CD4-positive, alpha-beta T cell (primary cell): ENCODE data around the gene ANXA10. TPM values are rescaled to one million over a fixed set of nuclear protein-coding genes. Genes with fewer than 3 reads are reported as not detected.

ENCODE experiments used
- ATAC-seq: fragments of 200-7000 bp; cut with Tn5 transposase; one replicate; pipeline ENCODE4 v1.10.0; 2022; ENCODE audit warnings: mild to moderate bottlenecking; ENCODE audit not compliant: poor library complexity
- CTCF ChIA-PET: fragments of 350-600 bp; sonication (Branson Sonifier 250); formaldehyde crosslinking; loops from one replicate; lab custom pipeline; 2021; ENCODE audit warnings: antibody characterized with exemption, inconsistent platforms; lab: Charles Lee
- POLR2A ChIA-PET: fragments of 350-600 bp; sonication (Branson Sonifier 250); formaldehyde crosslinking; loops from one replicate; lab custom pipeline; 2021; ENCODE audit warnings: antibody characterized with exemption, inconsistent platforms; lab: Charles Lee
- DNase-seq, 14 experiments: peaks; one replicate each; pipeline ENCODE4 v3.0.0-alpha.2; 2013 to 2020; ENCODE audit warnings: mixed read lengths in 2 of 14
- H3K27ac ChIP-seq, 2 donors: one replicate each; pipeline versions ENCODE4 v1.5.1 to v1.7.0; 2013; ENCODE audit warnings: low read length in 2 of 2, low read depth in 1 of 2, mild to moderate bottlenecking in 1 of 2
- H3K27me3 ChIP-seq, 2 experiments: 1 replicate in 1 of 2; 2 replicates in 1 of 2; pipeline versions ENCODE4 v1.6.1 to v1.7.0; 2013; ENCODE audit warnings: low read length in 2 of 2, control low read depth in 1 of 2, mild to moderate bottlenecking in 1 of 2, moderate library complexity in 1 of 2; ENCODE audit not compliant: insufficient read depth in 2 of 2, control insufficient read depth in 1 of 2
- H3K36me3 ChIP-seq: one replicate; pipeline ENCODE4 v1.6.1; 2013; ENCODE audit warnings: low read length, control low read depth; ENCODE audit not compliant: insufficient read depth
- H3K4me1 ChIP-seq: one replicate; pipeline ENCODE4 v1.6.1; 2013; ENCODE audit warnings: low read length, control low read depth; ENCODE audit not compliant: insufficient read depth
- H3K4me3 ChIP-seq: one replicate; pipeline ENCODE4 v1.5.1; 2013; ENCODE audit warnings: mild to moderate bottlenecking, low read length, moderate library complexity
- H3K9me3 ChIP-seq, 2 experiments: 1 replicate in 1 of 2; 2 replicates in 1 of 2; pipeline versions ENCODE4 v1.6.1 to v1.7.0; 2013; ENCODE audit warnings: low read length in 2 of 2, mild to moderate bottlenecking in 2 of 2, control low read depth in 1 of 2, moderate library complexity in 1 of 2; ENCODE audit not compliant: control insufficient read depth in 1 of 2, insufficient read depth in 1 of 2
- H3K27ac Mint-ChIP-seq: one replicate; pipeline ENCODE4 v1.8.0; 2020; ENCODE audit warnings: mixed read lengths
- H3K27me3 Mint-ChIP-seq: one replicate; pipeline ENCODE4 v1.8.0; 2021; ENCODE audit warnings: mixed read lengths
- H3K36me3 Mint-ChIP-seq: one replicate; pipeline ENCODE4 v1.8.0; 2021; ENCODE audit warnings: low read depth, mixed read lengths
- H3K4me1 Mint-ChIP-seq: one replicate; pipeline ENCODE4 v1.8.0; 2021; ENCODE audit warnings: low read depth, mixed read lengths
- H3K4me3 Mint-ChIP-seq: one replicate; pipeline ENCODE4 v1.8.0; 2020; ENCODE audit warnings: mild to moderate bottlenecking, mixed read lengths
- H3K9me3 Mint-ChIP-seq: one replicate; pipeline ENCODE4 v1.8.0; 2020; ENCODE audit warnings: mixed read lengths
- CTCF ChIP-seq: fragments of 200-600 bp; IDR thresholded peaks from one replicate; pipeline ENCODE4 v1.8.0; 2022; ENCODE audit warnings: antibody characterized with exemption, mild to moderate bottlenecking
- intact Hi-C, 2 experiments: fragments of 100-400 bp; cut with DNase I in 1 of 2; cut with micrococcal nuclease in 1 of 2; formaldehyde crosslinking; loops; one replicate each; pipeline versions ENCODE4 v1.15.1 to v1.9.0; 2023 to 2025; cut with DNase I, micrococcal nuclease
- total RNA-seq, 174 experiments: library from RNA in 2 of 174; stranded (reverse) in 2 of 174; gene quantifications; one replicate each; pipeline ENCODE4 v1.2.3 and lab custom pipeline; 2021 to 2026

The ANXA10 gene
- total RNA-seq, 2 experiments from 2014 or later: not detected

DNA sequence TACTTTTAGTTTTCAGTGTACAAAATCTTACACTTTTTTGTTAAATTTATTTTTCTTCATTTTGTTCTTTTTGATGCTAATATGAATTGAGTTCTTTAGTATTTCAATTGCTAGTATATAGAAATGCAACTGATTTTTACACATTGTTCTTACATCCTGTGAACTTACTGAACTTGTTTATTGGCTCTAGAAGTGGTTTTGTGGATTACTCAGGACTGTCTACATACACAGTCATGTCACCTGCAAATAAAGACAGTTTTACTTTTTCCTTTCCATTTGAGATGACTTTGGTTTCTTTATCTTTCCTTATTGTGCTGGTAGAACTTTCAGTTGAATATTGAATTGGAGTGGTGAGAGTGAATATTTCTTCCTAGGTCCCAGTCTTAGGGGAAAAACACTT lies 40.8 kb upstream of the ANXA10 start:
- POLR2A ChIA-PET: no interaction called here
- H3K27me3 ChIP-seq: no peaks in the 10 kb centered on the region
- CTCF ChIA-PET: no interaction called here
- no peak overlapping the region for H3K4me3 ChIP-seq
- Mint-ChIP-seq H3K27ac (no peak overlapping the region), H3K36me3 (no peaks in the 10 kb centered on the region), H3K27me3 (no peaks in the 10 kb centered on the region), H3K9me3 (peaks cover 5% of the 10 kb centered on the region), H3K4me3 (no peak overlapping the region), H3K4me1 (no peaks in the 10 kb centered on the region)
- H3K9me3 ChIP-seq: peaks cover 0 to 5% of the 10 kb centered on the region in 2 experiments
- TF ChIP-seq CTCF: no peak
- ATAC-seq (no peak), DNase-seq (no peak)
- H3K27ac ChIP-seq: no peak overlapping the region
- intact Hi-C loops: no loop called here
- no peaks in the 10 kb centered on the region for H3K4me1 ChIP-seq
- H3K36me3 ChIP-seq: no peaks in the 10 kb centered on the region

GRCh38 chr4:168057412-168057811 lies 34.9 kb upstream of the ANXA10 start:
- no peaks in the 10 kb centered on the region for H3K36me3 Mint-ChIP-seq
- intact Hi-C loops: no loop called here

GRCh38 chr4:168059251-168059650 lies 33.1 kb upstream of the ANXA10 start:
- Mint-ChIP-seq H3K36me3 (no peaks in the 10 kb centered on the region), H3K27ac (no peak overlapping the region), H3K9me3 (no peaks in the 10 kb centered on the region), H3K4me1 (no peaks in the 10 kb centered on the region), H3K27me3 (peaks cover 6% of the 10 kb centered on the region), H3K4me3 (no peak overlapping the region)
- Histone ChIP-seq H3K9me3 (no peaks in the 10 kb centered on the region), H3K36me3 (no peaks in the 10 kb centered on the region), H3K27me3 (no peaks in the 10 kb centered on the region), H3K4me1 (no peaks in the 10 kb centered on the region), H3K4me3 (no peak overlapping the region), H3K27ac (no peak overlapping the region)
- intact Hi-C loops: no loop called here
- ATAC-seq: no peak
- no peak for TF ChIP-seq CTCF
- CTCF ChIA-PET: no interaction called here
- DNase-seq: no peak
- POLR2A ChIA-PET: no interaction called here

More at GRCh38 chr4:168057412-168057811, 34.9 kb upstream of the ANXA10 start:
- POLR2A ChIA-PET: no interaction called here
- no peak for TF ChIP-seq CTCF
- no peaks in the 10 kb centered on the region for H3K9me3 ChIP-seq
- H3K27ac Mint-ChIP-seq: no peak overlapping the region
- no peaks in the 10 kb centered on the region for H3K4me1 Mint-ChIP-seq
- H3K9me3 Mint-ChIP-seq: no peaks in the 10 kb centered on the region
- no peak overlapping the region for H3K27ac ChIP-seq
- ATAC-seq: no peak
- DNase-seq: no peak
- H3K4me3 Mint-ChIP-seq: no peak overlapping the region
- no peak overlapping the region for H3K4me3 ChIP-seq
- H3K27me3 ChIP-seq: no peaks in the 10 kb centered on the region
- H3K36me3 ChIP-seq: no peaks in the 10 kb centered on the region
- H3K27me3 Mint-ChIP-seq: peaks cover 1% of the 10 kb centered on the region
- CTCF ChIA-PET: no interaction called here
- H3K4me1 ChIP-seq: no peaks in the 10 kb centered on the region
